Fibroblast of mammary gland (primary cell): ENCODE measurements around the gene KLK1.

ENCODE experiments used
- DNase-seq: peaks from one replicate; pipeline ENCODE4 v3.0.0-alpha.2; 2010; ENCODE audit warnings: low read depth
- H3K4me3 ChIP-seq: 2 replicates; pipeline ENCODE4 v1.5.1; 2011; ENCODE audit warnings: low read depth, mild to moderate bottlenecking, low read length, moderate library complexity; ENCODE audit not compliant: control insufficient read depth
- CTCF ChIP-seq: conservative IDR thresholded peaks from 2 replicates; pipeline ENCODE4 v1.5.1; 2011; ENCODE audit warnings: low read depth, low read length, inconsistent platforms; ENCODE audit not compliant: control insufficient read depth, insufficient read depth

The KLK1 gene

GRCh38 chr19:50823389-50824042 lies at the start of gene KLK1:
Gene KLK1, minus strand, starts transcription at chr19:50823787. Its CDS starts 39 bp downstream, at chr19:50823748.
- TF ChIP-seq CTCF, result no peak
- no peak within 1 kb of the TSS for H3K4me3 ChIP-seq

GRCh38 chr19:50873056-50873455 lies 49.5 kb upstream of the KLK1 start, which contains the start of gene KLK2:
Gene KLK2, plus strand, starts transcription at chr19:50873439. Its CDS starts 35 bp downstream, at chr19:50873474.
- H3K4me3 ChIP-seq, result no peak within 1 kb of the TSS
- no peak for TF ChIP-seq CTCF

More at GRCh38 chr19:50823389-50824042, at the start of gene KLK1:
- no peak for DNase-seq

GRCh38 chr19:50870417-50871089 lies 47.0 kb upstream of the KLK1 start:
- TF ChIP-seq CTCF, result no peak
- no peak overlapping the region for H3K4me3 ChIP-seq
- DNase-seq, result peak; percentile 4

More at GRCh38 chr19:50873056-50873455, 49.5 kb upstream of the KLK1 start, which contains the start of gene KLK2:
- no peak for DNase-seq

GRCh38 chr19:50869479-50869878 lies 45.9 kb upstream of the KLK1 start:
- no peak for TF ChIP-seq CTCF
- H3K4me3 ChIP-seq, result no peak overlapping the region
- no peak for DNase-seq

GRCh38 chr19:50861496-50862286 lies 38.1 kb upstream of the KLK1 start:
- no peak for DNase-seq
- no peak for TF ChIP-seq CTCF
- H3K4me3 ChIP-seq, result no peak overlapping the region

- no peak for TF ChIP-seq CTCF
- DNase-seq, result peak; percentile 17
These were observed 37.4 kb upstream of the KLK1 start for GRCh38 chr19:50861010-50861409.

More at GRCh38 chr19:50861010-50861409, 37.4 kb upstream of the KLK1 start:
- H3K4me3 ChIP-seq, result no peak overlapping the region
